Left lung (tissue), 10 donors: ENCODE results near the gene PTK7. TPM values are rescaled to one million over a fixed set of nuclear protein-coding genes. Genes with fewer than 3 reads are reported as not detected.
"Not testable (repeated sequence)": the region's sequence is repeated elsewhere in the genome, so short reads cannot be mapped to it uniquely, and the experiment has no call there.

Source experiments
- ATAC-seq: fragments of 200-7000 bp; cut with Tn5 transposase; one replicate; pipeline ENCODE4 v1.9.1; 2020; ENCODE audit warnings: moderate library complexity
- DNase-seq, 4 donors: peaks; one replicate each; pipeline ENCODE4 v3.0.0-alpha.2; 2013 to 2020
- H3K27ac ChIP-seq, 2 donors: fragments of 200-600 bp; sonication (generic) in 1 of 2; one replicate each; pipeline versions ENCODE4 v1.5.0 to v1.8.0; 2020 to 2021
- H3K27me3 ChIP-seq, 2 donors: fragments of 200-600 bp; sonication (generic) in 1 of 2; one replicate each; pipeline versions ENCODE4 v1.5.0 to v1.8.0; 2020 to 2021
- H3K36me3 ChIP-seq, 2 donors: fragments of 200-600 bp; sonication (generic) in 1 of 2; one replicate each; pipeline versions ENCODE4 v1.5.0 to v1.8.0; 2020 to 2021
- H3K4me1 ChIP-seq, 2 donors: fragments of 200-600 bp; one replicate each; pipeline ENCODE4 v1.8.0; 2021
- H3K4me3 ChIP-seq, 2 donors: fragments of 200-600 bp; sonication (generic) in 1 of 2; one replicate each; pipeline versions ENCODE4 v1.5.0 to v1.8.0; 2020 to 2021; ENCODE audit warnings: mild to moderate bottlenecking in 1 of 2
- H3K9me3 ChIP-seq, 2 donors: fragments of 200-600 bp; sonication (generic) in 1 of 2; one replicate each; pipeline versions ENCODE4 v1.5.0 to v1.8.0; 2020 to 2021
- intact Hi-C, 2 donors: fragments of 100-400 bp; cut with DNase I; formaldehyde crosslinking; loops; one replicate each; pipeline versions ENCODE4 v1.11.2 to v1.14.2; 2022
- polyA plus RNA-seq, 6 donors: library from polyadenylated mRNA; unstranded; fragments of 120-200 nt; gene quantifications; one replicate each; pipeline ENCODE4 v1.2.1, GENCODE V29; 2013; ENCODE audit not compliant: insufficient read length in 6 of 6
- total RNA-seq, 2 donors: library from RNA; stranded (reverse); fragmentation: NEBNext Ultra II Directional; extraction: Animal tissue kit (Norgen Biotek cat#: 25700); gene quantifications; one replicate each; pipeline ENCODE4 v1.2.1, GENCODE V29; 2021
- TF ChIP-seq, protein P1 (sequence below), 2 donors: fragments of 200-600 bp; sonication (generic) in 1 of 2; IDR thresholded peaks; one replicate each; pipeline versions ENCODE4 v1.5.0 to v1.8.0; 2021; ENCODE audit warnings: antibody characterized with exemption in 2 of 2
- donor health status: DM: no; HTN: yes; CAD: no.
- donor health status: DM: no; HTN: no; CAD: no.

The PTK7 gene
- total and polyA plus RNA-seq, 8 donors = 89.2 to 312 (median 284) TPM

DNA sequence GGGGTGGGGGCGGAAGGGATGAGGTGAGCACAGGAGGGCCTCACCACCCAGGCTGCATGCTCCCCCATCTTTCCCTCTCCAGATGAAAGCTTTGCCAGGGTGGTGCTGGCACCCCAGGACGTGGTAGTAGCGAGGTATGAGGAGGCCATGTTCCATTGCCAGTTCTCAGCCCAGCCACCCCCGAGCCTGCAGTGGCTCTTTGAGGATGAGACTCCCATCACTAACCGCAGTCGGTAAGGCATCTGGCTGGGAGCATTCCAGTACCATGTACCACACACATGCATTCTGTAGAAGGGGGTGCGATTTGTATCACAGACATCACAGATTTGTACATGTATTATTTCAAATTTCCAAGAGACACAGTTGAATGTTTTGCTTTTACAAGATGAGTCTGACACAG lies 54.3 kb downstream of the PTK7 start:
- Histone ChIP-seq H3K4me1 (peaks cover 9 to 16% of the 10 kb centered on the region in 2 donors), H3K36me3 (no peaks in the 10 kb centered on the region), H3K27me3 (no peaks in the 10 kb centered on the region), H3K9me3 (no peaks in the 10 kb centered on the region), H3K4me3 (no peak overlapping the region), H3K27ac (no peak overlapping the region)
- intact Hi-C loops = no loop called here
- DNase-seq (no peak), ATAC-seq (no peak)
- TF ChIP-seq, protein P1, sequence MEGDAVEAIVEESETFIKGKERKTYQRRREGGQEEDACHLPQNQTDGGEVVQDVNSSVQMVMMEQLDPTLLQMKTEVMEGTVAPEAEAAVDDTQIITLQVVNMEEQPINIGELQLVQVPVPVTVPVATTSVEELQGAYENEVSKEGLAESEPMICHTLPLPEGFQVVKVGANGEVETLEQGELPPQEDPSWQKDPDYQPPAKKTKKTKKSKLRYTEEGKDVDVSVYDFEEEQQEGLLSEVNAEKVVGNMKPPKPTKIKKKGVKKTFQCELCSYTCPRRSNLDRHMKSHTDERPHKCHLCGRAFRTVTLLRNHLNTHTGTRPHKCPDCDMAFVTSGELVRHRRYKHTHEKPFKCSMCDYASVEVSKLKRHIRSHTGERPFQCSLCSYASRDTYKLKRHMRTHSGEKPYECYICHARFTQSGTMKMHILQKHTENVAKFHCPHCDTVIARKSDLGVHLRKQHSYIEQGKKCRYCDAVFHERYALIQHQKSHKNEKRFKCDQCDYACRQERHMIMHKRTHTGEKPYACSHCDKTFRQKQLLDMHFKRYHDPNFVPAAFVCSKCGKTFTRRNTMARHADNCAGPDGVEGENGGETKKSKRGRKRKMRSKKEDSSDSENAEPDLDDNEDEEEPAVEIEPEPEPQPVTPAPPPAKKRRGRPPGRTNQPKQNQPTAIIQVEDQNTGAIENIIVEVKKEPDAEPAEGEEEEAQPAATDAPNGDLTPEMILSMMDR (IDR thresholded peaks at IDR 0.05) = no peak

DNA sequence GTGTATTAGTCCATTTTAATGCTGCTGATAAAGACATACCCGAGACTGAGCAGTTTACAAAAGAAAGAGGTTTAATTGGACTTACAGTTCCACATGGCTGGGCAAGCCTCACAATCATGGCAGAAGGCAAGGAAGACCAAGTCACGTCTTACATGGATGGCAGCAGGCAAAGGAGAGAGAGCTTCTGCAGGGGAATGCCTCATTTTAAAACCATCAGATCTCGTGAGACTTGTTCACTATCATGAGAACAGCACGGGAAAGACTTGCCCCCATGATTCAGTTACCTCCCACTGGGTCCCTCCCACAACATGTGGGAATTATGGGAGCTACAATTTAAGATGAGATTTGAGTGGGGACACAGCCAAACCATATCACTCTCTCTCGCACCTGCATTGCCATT lies 55.3 kb downstream of the PTK7 start:
- H3K36me3 ChIP-seq, intact Hi-C loops, H3K27ac ChIP-seq, ATAC-seq, DNase-seq, H3K4me3 ChIP-seq, H3K27me3 ChIP-seq, H3K9me3 ChIP-seq: not testable (repeated sequence)
- H3K4me1 ChIP-seq = peaks cover 6 to 16% of the 10 kb centered on the region in 2 donors

DNA sequence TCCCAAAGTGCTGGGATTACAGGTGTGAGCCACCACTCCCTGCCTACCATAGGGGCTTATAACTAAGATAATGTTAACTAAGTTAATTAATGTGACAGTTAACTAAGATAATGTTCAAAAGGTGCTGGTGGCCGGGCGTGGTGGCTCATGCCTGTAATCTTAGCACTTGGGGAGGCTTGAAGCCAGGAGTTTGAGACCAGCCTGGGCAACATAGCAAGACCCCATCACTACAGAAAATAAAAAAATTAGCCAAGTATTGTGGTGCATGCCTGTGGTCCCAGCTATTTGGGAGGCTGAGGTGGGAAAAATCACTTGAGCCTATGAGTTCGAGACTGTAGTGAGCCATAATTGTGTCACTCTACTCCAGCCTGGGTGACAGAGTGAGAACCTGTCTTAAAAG lies 62.2 kb downstream of the PTK7 start:
- H3K36me3 ChIP-seq = peaks cover 0 to 11% of the 10 kb centered on the region in 2 donors
- no peak for ATAC-seq
- H3K27ac ChIP-seq = no peak overlapping the region
- TF ChIP-seq, protein P1 (IDR thresholded peaks at IDR 0.05) = no peak
- peaks cover 3 to 4% of the 10 kb centered on the region in 2 donors for H3K4me1 ChIP-seq
- intact Hi-C loops = no loop called here
- no peaks in the 10 kb centered on the region for H3K9me3 ChIP-seq
- no peaks in the 10 kb centered on the region for H3K27me3 ChIP-seq
- DNase-seq = no peak
- no peak overlapping the region for H3K4me3 ChIP-seq

DNA sequence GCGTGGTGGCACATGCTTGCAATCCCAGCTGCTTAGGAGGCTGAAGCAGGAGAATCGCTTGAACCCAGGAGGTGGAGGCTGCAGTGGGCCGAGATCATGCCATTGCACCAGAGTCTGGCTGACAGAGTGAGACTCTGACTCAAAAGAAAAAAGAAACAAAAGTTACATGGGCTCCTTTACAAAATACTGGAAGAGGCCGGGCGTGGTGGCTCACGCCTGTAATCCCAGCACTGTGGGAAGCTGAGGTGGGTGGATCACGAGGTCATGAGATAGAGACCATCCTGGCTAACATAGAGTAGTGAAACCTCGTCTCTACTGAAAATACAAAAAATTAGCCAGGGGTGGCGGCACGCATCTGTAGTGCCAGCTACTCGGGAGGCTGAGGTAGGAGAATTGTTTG lies 63.9 kb downstream of the PTK7 start:
- H3K4me1 ChIP-seq = peaks cover 4 to 13% of the 10 kb centered on the region in 2 donors
- not testable (repeated sequence) for DNase-seq, H3K27me3 ChIP-seq, H3K9me3 ChIP-seq, H3K27ac ChIP-seq, ATAC-seq, H3K4me3 ChIP-seq
- H3K36me3 ChIP-seq = peaks cover 0 to 11% of the 10 kb centered on the region in 2 donors
- intact Hi-C loops = loop anchor here in 1 of 2 donors (10.0 kb wide), 1 partner anchor 235 kb away; no protein-coding TSS in a partner anchor

DNA sequence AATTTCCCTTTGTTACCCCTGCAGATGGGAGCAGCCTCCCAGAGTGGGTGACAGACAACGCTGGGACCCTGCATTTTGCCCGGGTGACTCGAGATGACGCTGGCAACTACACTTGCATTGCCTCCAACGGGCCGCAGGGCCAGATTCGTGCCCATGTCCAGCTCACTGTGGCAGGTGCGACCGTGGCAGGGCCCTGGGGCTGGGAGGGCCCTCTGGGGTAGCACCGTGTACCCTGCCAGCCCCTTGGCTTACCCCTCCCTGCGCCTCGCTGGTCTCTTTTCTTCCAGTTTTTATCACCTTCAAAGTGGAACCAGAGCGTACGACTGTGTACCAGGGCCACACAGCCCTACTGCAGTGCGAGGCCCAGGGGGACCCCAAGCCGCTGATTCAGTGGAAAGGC lies 65.5 kb downstream of the PTK7 start:
- H3K27ac ChIP-seq = no peak overlapping the region
- intact Hi-C loops = loop anchor here in 1 of 2 donors (10.0 kb wide), 1 partner anchor 237 kb away; no protein-coding TSS in a partner anchor

DNA sequence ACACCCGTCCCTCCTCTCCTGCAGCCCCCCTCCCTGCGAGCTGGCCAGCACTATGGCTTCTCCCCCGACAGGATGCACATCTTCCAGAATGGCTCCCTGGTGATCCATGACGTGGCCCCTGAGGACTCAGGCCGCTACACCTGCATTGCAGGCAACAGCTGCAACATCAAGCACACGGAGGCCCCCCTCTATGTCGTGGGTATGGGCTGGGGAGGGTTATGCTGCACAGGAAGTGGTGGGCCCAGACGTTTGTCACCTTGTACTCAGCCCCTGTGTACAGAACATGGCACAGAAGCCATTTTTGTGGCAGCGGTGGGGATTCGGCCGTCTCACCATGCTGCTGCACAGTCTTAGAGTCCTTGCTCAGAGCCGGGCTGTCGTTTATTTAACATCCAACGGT lies 66.0 kb downstream of the PTK7 start:
- peaks cover 0 to 11% of the 10 kb centered on the region in 2 donors for H3K36me3 ChIP-seq
- ATAC-seq (no peak), DNase-seq (no peak)
- no peak overlapping the region for H3K4me3 ChIP-seq
- H3K27ac ChIP-seq = no peak overlapping the region
- intact Hi-C loops = loop anchor here in 1 of 2 donors (10.0 kb wide), 1 partner anchor 237 kb away; no protein-coding TSS in a partner anchor
- H3K4me1 ChIP-seq = peaks cover 4 to 13% of the 10 kb centered on the region in 2 donors
- TF ChIP-seq, protein P1 (IDR thresholded peaks at IDR 0.05) = no peak
- H3K27me3 ChIP-seq = no peaks in the 10 kb centered on the region
- no peaks in the 10 kb centered on the region for H3K9me3 ChIP-seq

More for the DNA sequence above, 65.5 kb downstream of the PTK7 start:
- H3K36me3 ChIP-seq = peaks cover 0 to 11% of the 10 kb centered on the region in 2 donors
- DNase-seq (no peak), ATAC-seq (no peak)
- no peaks in the 10 kb centered on the region for H3K9me3 ChIP-seq
- peaks cover 4 to 13% of the 10 kb centered on the region in 2 donors for H3K4me1 ChIP-seq
- H3K27me3 ChIP-seq = no peaks in the 10 kb centered on the region
- TF ChIP-seq, protein P1 (IDR thresholded peaks at IDR 0.05) = no peak
- no peak overlapping the region for H3K4me3 ChIP-seq
